Liver (tissue), 3 donors: ENCODE data around the gene SNAPC1.

Experiments
- CTCF ChIP-seq: fragments of 150-350 bp; IDR thresholded peaks from 2 replicates; pipeline ENCODE4 v1.5.1; 2017; ENCODE audit warnings: improper control_type of control experiment, low read depth, low read length; ENCODE audit not compliant: missing input control
- MAX ChIP-seq: IDR thresholded peaks from 2 replicates; pipeline ENCODE4 v1.6.1; 2016; ENCODE audit warnings: antibody characterized with exemption
- NR2F2 ChIP-seq: IDR thresholded peaks from 2 replicates; pipeline ENCODE4 v1.6.1; 2016; ENCODE audit warnings: antibody characterized with exemption
- REST ChIP-seq: IDR thresholded peaks from 2 replicates; pipeline ENCODE4 v1.6.1; 2016; ENCODE audit warnings: antibody characterized with exemption, mild to moderate bottlenecking
- RXRA ChIP-seq, 2 donors: IDR thresholded peaks; 2 replicates each; pipeline ENCODE4 v1.6.1; 2017 to 2018; ENCODE audit warnings: antibody characterized with exemption in 2 of 2, mild to moderate bottlenecking in 1 of 2
- SP1 ChIP-seq: IDR thresholded peaks from 2 replicates; pipeline ENCODE4 v1.6.1; 2018; ENCODE audit warnings: antibody characterized with exemption, mild to moderate bottlenecking
- YY1 ChIP-seq: IDR thresholded peaks from 2 replicates; pipeline ENCODE4 v1.6.1; 2016; ENCODE audit warnings: antibody characterized with exemption, mild to moderate bottlenecking
- ZBTB33 ChIP-seq: IDR thresholded peaks from 2 replicates; pipeline ENCODE4 v1.6.1; 2016; ENCODE audit warnings: antibody characterized with exemption
- TF ChIP-seq, protein P1 (sequence below): IDR thresholded peaks from 2 replicates; pipeline ENCODE4 v1.6.1; 2016; ENCODE audit warnings: antibody characterized with exemption
- donor health status: healthy.
- donor health status: healthy.

- TF ChIP-seq CTCF (no peak), ZBTB33 (no peak), NR2F2 (no peak), REST (no peak), YY1 (no peak), MAX (no peak), SP1 (no peak), RXRA (IDR thresholded peaks at IDR 0.05) (no peak)
- TF ChIP-seq, protein P1, sequence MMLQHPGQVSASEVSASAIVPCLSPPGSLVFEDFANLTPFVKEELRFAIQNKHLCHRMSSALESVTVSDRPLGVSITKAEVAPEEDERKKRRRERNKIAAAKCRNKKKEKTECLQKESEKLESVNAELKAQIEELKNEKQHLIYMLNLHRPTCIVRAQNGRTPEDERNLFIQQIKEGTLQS = no peak
These were observed 49.7 kb downstream of the SNAPC1 start for GRCh38 chr14:61811882-61812346.
